Measurements from ENCODE around the gene CLCF1.

The CLCF1 gene

GRCh38 chr11:67352546-67353316, 20.7 kb downstream of the CLCF1 start:
- H3K4me3 ChIP-seq (IDR thresholded peaks at IDR 0.05; ENCODE audit: insufficient read depth, low read depth, low read length): peak overlapping the region; percentile 62
- no peak for TF ChIP-seq CTCF (conservative IDR thresholded peaks at IDR 0.05; ENCODE audit: low read depth, low read length)
- H3K4me1 ChIP-seq (ENCODE audit: low read depth, poor library complexity, severe bottlenecking): peaks cover 50% of the 10 kb centered on the region
- H3K27me3 ChIP-seq (ENCODE audit: insufficient read depth, low read depth): no peaks in the 10 kb centered on the region
- H3K27ac ChIP-seq: peak overlapping the region; percentile 69
- H3K4me2 ChIP-seq: peak overlapping the region; percentile 98
- H2AFZ ChIP-seq (ENCODE audit: low read depth): peak overlapping the region; percentile 88
- peak overlapping the region; percentile 59 for H3K9ac ChIP-seq
- no peaks in the 10 kb centered on the region for H4K20me1 ChIP-seq (ENCODE audit: insufficient read depth)
- H3K36me3 ChIP-seq (ENCODE audit: insufficient read depth): no peaks in the 10 kb centered on the region
- H3K79me2 ChIP-seq (ENCODE audit: insufficient read depth, low read depth): no peaks in the 10 kb centered on the region

- H3K27ac ChIP-seq: no peak overlapping the region
- no peak overlapping the region for H3K9ac ChIP-seq
- peak; percentile 80 for TF ChIP-seq CTCF (conservative IDR thresholded peaks at IDR 0.05; ENCODE audit: low read depth, low read length)
- H3K4me3 ChIP-seq (IDR thresholded peaks at IDR 0.05; ENCODE audit: insufficient read depth, low read depth, low read length): no peak overlapping the region
- peaks cover 41% of the 10 kb centered on the region for H3K4me1 ChIP-seq (ENCODE audit: low read depth, poor library complexity, severe bottlenecking)
- no peaks in the 10 kb centered on the region for H3K36me3 ChIP-seq (ENCODE audit: insufficient read depth)
- H4K20me1 ChIP-seq (ENCODE audit: insufficient read depth): no peaks in the 10 kb centered on the region
- H3K27me3 ChIP-seq (ENCODE audit: insufficient read depth, low read depth): no peaks in the 10 kb centered on the region
- H3K79me2 ChIP-seq (ENCODE audit: insufficient read depth, low read depth): no peaks in the 10 kb centered on the region
- H3K4me2 ChIP-seq: no peak overlapping the region; the same call in 1 of the 2 replicates
- peak overlapping the region; percentile 10; the same call in 1 of the 2 replicates for H2AFZ ChIP-seq (ENCODE audit: low read depth)
Observed at GRCh38 chr11:67351275-67352005, 22.0 kb downstream of the CLCF1 start.

- Histone ChIP-seq H3K79me2 (ENCODE audit: insufficient read depth, low read depth) (no peaks in the 10 kb centered on the region), H3K27ac (no peak overlapping the region), H3K27me3 (ENCODE audit: insufficient read depth, low read depth) (no peaks in the 10 kb centered on the region), H3K36me3 (ENCODE audit: insufficient read depth) (no peaks in the 10 kb centered on the region), H3K4me1 (ENCODE audit: low read depth, poor library complexity, severe bottlenecking) (peaks cover 30% of the 10 kb centered on the region), H2AFZ (ENCODE audit: low read depth) (no peak overlapping the region), H3K4me3 (IDR thresholded peaks at IDR 0.05; ENCODE audit: insufficient read depth, low read depth, low read length) (no peak overlapping the region), H3K4me2 (no peak overlapping the region), H3K9ac (no peak overlapping the region), H4K20me1 (ENCODE audit: insufficient read depth) (no peaks in the 10 kb centered on the region)
- TF ChIP-seq CTCF (conservative IDR thresholded peaks at IDR 0.05; ENCODE audit: low read depth, low read length): no peak
Observed at GRCh38 chr11:67349928-67350465, 23.4 kb downstream of the CLCF1 start.

DNA sequence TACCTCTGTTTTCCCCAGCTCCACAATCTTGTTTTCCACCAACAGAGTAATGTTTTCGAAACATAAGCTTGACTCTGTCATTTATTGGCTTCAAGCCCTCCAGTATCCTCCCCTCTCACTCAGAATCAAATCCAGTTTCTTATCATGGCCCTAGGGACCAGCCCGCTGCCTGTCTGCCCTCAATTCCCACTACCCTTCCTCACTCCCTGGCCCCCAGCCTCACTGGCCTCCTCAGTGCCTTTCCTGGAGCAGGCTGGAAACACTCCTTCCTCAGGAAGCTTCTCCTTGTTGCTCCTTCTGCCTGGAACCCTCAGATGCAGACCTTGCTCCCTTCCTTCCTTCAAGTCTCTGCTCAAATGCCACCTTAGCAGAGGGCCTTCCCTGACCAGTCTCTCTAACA, 23.9 kb downstream of the CLCF1 start:
- peaks cover 24% of the 10 kb centered on the region for H3K4me1 ChIP-seq (ENCODE audit: low read depth, poor library complexity, severe bottlenecking)
- no peak overlapping the region for H3K27ac ChIP-seq
- no peaks in the 10 kb centered on the region for H3K27me3 ChIP-seq (ENCODE audit: insufficient read depth, low read depth)
- H3K4me2 ChIP-seq: no peak overlapping the region
- H2AFZ ChIP-seq (ENCODE audit: low read depth): no peak overlapping the region
- no peak overlapping the region for H3K4me3 ChIP-seq (IDR thresholded peaks at IDR 0.05; ENCODE audit: insufficient read depth, low read depth, low read length)
- H3K79me2 ChIP-seq (ENCODE audit: insufficient read depth, low read depth): no peaks in the 10 kb centered on the region
- no peak for TF ChIP-seq CTCF (conservative IDR thresholded peaks at IDR 0.05; ENCODE audit: low read depth, low read length)
- H3K9ac ChIP-seq: no peak overlapping the region
- H3K36me3 ChIP-seq (ENCODE audit: insufficient read depth): no peaks in the 10 kb centered on the region
- no peaks in the 10 kb centered on the region for H4K20me1 ChIP-seq (ENCODE audit: insufficient read depth)
